ENCODE measurements around the gene NUP42. TPM values are rescaled to one million over a fixed set of nuclear protein-coding genes. Genes with fewer than 3 reads are reported as not detected.

The NUP42 gene
- total and polyA plus RNA-seq, 2 of the 13 experiments (the other 11 are each of a cell fraction or from before 2014, with no cell fraction given), result 32.0 to 51.5 TPM

DNA sequence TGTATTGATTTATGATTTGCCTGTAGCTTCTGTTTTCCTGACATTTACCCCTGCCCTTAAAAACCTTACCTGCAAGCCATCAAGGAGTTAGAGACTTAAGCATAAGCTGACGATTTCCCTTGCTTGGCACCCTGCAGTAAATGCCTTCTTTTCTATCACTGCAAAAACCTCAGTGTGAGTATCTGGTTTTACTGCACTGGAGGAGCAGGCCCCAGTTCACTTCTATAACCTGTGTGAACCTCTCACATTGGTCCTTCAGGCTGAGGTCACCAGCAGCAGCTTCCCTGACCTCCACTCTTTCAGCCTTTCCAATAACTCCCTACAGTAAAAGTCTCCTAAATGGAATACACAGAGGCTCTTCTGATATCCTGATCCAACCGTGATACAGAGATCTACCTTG lies 30.5 kb downstream of the NUP42 start:
- Histone ChIP-seq H4K20me1 (ENCODE audit: insufficient read depth, low read length) (no peaks in the 10 kb centered on the region), H2AFZ (ENCODE audit: low read length) (no peak overlapping the region), H3K27me3 (ENCODE audit: control insufficient read depth in 1 of 2, insufficient read depth in 2 of 2, low read length in 2 of 2) (0 out of 5 replicates have a peak, but pooled peaks cover 0 to 5% of the 10 kb centered on the region in 2 experiments), H3K4me3 (replicated peaks in 1 of 3; ENCODE audit: insufficient read depth in 1 of 3, low read depth in 2 of 3, low read length in 3 of 3) (no peak overlapping the region), H3K27ac (ENCODE audit: extremely low read length, insufficient read depth, low read length) (no peak overlapping the region), H3K79me2 (ENCODE audit: insufficient read depth, low read length) (no peaks in the 10 kb centered on the region), H3K9ac (ENCODE audit: insufficient read depth, low read depth, low read length) (no peak overlapping the region), H3K4me1 (ENCODE audit: insufficient read depth, low read length) (peaks cover 25% of the 10 kb centered on the region), H3K36me3 (replicated peaks in 1 of 2; ENCODE audit: control insufficient read depth in 1 of 2, insufficient read depth in 2 of 2, low read length in 2 of 2) (no peaks in the 10 kb centered on the region), H3K4me2 (ENCODE audit: low read depth, low read length) (no peak overlapping the region), H3K9me3 (ENCODE audit: low read length) (no peaks in the 10 kb centered on the region)
- intact Hi-C loops (cut with micrococcal nuclease; ENCODE audit: unreplicated experiment), result no loop called here
- TF ChIP-seq NR2F1 (CRISPR knock-in tag; IDR thresholded peaks at IDR 0.05) (no peak), PRPF4 (IDR thresholded peaks at IDR 0.05; ENCODE audit: low read depth, low read length, poor library complexity, severe bottlenecking) (no peak), ZNF282 (IDR thresholded peaks at IDR 0.05; ENCODE audit: partially characterized antibody) (no peak), ERF (CRISPR knock-in tag; IDR thresholded peaks at IDR 0.05) (no peak), FOXK1 (CRISPR knock-in tag; IDR thresholded peaks at IDR 0.05; ENCODE audit: borderline replicate concordance, low read depth) (no peak), ZBTB8A (CRISPR knock-in tag; IDR thresholded peaks at IDR 0.05; ENCODE audit: borderline replicate concordance, low read depth) (no peak), HIVEP1 (CRISPR knock-in tag; IDR thresholded peaks at IDR 0.05) (no peak), JUN (CRISPR knock-in tag; IDR thresholded peaks at IDR 0.05) (no peak)
- TF ChIP-seq, protein P1, sequence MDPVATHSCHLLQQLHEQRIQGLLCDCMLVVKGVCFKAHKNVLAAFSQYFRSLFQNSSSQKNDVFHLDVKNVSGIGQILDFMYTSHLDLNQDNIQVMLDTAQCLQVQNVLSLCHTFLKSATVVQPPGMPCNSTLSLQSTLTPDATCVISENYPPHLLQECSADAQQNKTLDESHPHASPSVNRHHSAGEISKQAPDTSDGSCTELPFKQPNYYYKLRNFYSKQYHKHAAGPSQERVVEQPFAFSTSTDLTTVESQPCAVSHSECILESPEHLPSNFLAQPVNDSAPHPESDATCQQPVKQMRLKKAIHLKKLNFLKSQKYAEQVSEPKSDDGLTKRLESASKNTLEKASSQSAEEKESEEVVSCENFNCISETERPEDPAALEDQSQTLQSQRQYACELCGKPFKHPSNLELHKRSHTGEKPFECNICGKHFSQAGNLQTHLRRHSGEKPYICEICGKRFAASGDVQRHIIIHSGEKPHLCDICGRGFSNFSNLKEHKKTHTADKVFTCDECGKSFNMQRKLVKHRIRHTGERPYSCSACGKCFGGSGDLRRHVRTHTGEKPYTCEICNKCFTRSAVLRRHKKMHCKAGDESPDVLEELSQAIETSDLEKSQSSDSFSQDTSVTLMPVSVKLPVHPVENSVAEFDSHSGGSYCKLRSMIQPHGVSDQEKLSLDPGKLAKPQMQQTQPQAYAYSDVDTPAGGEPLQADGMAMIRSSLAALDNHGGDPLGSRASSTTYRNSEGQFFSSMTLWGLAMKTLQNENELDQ (CRISPR knock-in tag; IDR thresholded peaks at IDR 0.05; ENCODE audit: borderline replicate concordance), result no peak
- FAIRE-seq, result no peak
- POLR2A ChIA-PET, result no interaction called here
- CTCF ChIA-PET (ENCODE audit: low intra/inter-chr PET ratio, low total read pairs), result no interaction called here
- in situ Hi-C loops (cut with HindIII; ENCODE audit: extremely low pct_ligation_motif_present, low pct_unique_long_range_greater_than_20kb), result no loop called here
- DNase-seq (ENCODE audit: low spot score), result no peak
- peak; percentile 53 for ATAC-seq
- 18% methylated on average over 2 of the region's 2 CpGs for WGBS (ENCODE audit: low lambda C conversion rate)
- no TSS peak for BruUV-seq (replicated peaks)

All from HepG2 (cell line).